LNCaP clone FGC (cell line): ENCODE results near the gene CIDEA.

Experiments used
- DNase-seq: peaks from one replicate; pipeline ENCODE4 v3.0.0-alpha.2; 2011; ENCODE audit warnings: low read depth
- H3K4me3 ChIP-seq: 2 replicates; pipeline ENCODE4 v1.5.1; 2011; ENCODE audit warnings: mild to moderate bottlenecking, low read depth, low read length, control low read depth
- TF ChIP-seq, protein P1 (sequence below): IDR thresholded peaks from 2 replicates; pipeline ENCODE4 v1.5.1; 2012; ENCODE audit warnings: mild to moderate bottlenecking; ENCODE audit not compliant: control insufficient read depth, insufficient read depth; ENCODE audit errors: extremely low read depth

Gene CIDEA

DNA sequence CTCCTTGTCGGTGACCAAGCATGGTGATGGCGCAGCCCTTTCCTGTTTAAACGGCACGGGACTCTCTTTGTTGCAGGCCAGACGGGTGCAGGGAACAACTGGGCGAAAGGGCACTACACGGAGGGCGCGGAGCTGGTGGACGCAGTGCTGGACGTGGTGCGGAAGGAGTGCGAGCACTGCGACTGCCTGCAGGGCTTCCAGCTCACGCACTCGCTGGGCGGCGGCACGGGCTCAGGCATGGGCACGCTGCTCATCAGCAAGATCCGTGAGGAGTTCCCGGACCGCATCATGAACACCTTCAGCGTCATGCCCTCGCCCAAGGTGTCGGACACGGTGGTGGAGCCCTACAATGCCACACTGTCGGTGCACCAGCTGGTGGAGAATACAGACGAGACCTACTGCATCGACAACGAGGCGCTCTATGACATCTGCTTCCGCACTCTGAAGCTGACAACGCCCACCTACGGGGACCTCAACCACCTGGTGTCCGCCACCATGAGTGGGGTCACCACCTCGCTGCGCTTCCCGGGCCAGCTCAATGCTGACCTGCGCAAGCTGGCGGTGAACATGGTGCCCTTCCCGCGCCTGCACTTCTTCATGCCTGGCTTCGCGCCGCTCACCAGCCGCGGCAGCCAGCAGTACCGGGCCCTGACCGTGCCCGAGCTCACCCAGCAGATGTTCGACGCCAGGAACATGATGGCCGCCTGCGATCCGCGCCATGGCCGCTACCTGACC lies 71.0 kb downstream of the CIDEA start:
- TF ChIP-seq, protein P1, sequence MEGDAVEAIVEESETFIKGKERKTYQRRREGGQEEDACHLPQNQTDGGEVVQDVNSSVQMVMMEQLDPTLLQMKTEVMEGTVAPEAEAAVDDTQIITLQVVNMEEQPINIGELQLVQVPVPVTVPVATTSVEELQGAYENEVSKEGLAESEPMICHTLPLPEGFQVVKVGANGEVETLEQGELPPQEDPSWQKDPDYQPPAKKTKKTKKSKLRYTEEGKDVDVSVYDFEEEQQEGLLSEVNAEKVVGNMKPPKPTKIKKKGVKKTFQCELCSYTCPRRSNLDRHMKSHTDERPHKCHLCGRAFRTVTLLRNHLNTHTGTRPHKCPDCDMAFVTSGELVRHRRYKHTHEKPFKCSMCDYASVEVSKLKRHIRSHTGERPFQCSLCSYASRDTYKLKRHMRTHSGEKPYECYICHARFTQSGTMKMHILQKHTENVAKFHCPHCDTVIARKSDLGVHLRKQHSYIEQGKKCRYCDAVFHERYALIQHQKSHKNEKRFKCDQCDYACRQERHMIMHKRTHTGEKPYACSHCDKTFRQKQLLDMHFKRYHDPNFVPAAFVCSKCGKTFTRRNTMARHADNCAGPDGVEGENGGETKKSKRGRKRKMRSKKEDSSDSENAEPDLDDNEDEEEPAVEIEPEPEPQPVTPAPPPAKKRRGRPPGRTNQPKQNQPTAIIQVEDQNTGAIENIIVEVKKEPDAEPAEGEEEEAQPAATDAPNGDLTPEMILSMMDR, result no peak
- DNase-seq, result no peak
- no peak overlapping the region for H3K4me3 ChIP-seq

DNA sequence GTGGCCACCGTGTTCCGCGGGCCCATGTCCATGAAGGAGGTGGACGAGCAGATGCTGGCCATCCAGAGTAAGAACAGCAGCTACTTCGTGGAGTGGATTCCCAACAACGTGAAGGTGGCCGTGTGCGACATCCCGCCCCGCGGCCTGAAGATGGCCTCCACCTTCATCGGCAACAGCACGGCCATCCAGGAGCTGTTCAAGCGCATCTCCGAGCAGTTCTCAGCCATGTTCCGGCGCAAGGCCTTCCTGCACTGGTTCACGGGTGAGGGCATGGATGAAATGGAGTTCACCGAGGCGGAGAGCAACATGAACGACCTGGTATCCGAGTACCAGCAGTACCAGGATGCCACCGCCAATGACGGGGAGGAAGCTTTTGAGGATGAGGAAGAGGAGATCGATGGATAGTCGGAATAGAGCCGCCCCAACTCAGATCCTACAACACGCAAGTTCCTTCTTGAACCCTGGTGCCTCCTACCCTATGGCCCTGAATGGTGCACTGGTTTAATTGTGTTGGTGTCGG lies 71.6 kb downstream of the CIDEA start:
- no peak overlapping the region for H3K4me3 ChIP-seq
- TF ChIP-seq, protein P1, result no peak
- DNase-seq, result no peak

DNA sequence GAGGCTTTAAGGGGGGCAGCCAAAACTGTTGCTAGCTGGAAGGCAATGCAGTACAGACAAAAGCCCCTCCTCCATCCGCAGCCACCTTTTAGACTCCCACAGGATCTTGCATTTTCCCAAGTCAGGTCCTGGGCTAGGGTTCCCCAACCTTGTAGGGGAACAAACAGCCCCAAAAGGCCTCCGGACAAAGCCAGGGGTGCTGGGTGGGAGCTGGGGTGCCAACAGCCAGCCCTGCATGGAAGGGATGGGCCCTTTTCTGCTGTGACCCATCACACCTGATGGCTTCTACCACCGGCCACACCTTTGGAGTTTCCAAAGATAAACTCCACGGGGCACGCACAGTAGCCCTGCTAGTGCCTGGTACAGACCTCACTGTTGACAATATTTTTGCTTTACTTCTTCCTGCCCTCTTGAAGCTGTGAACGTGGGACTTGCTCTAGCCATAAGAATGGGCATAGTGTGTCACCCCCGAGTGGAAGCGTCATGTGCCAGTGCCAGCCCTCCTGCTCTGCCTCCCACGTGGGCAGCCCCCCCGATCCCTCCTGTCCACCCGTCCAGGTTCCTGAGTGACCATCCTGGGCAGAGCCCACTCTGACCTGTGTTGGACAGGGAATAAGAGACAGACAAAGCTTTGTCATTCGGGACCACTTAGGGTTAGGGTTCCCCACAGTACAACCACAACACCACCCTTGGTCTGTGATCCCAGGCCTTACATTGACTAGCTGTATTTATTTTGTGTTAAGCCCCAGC lies 72.7 kb downstream of the CIDEA start:
- TF ChIP-seq, protein P1, result no peak
- DNase-seq, result no peak
- no peak overlapping the region for H3K4me3 ChIP-seq
